A549 treated with ZK216348 at 1 μM for 4 hours (cell line): ENCODE measurements around the gene PLCD4. TPM values are rescaled to one million over a fixed set of nuclear protein-coding genes. Genes with fewer than 3 reads are reported as not detected.

Experiments
- total RNA-seq: library from RNA; stranded (reverse); fragments of 200-300 nt; extraction: Qiagen RNA extraction; gene quantifications from 5 replicates; pipeline ENCODE4 v1.2.3, GENCODE V29; 2022; ENCODE audit warnings: low read depth

PLCD4 gene
- 0.24 to 0.90 TPM (median 0.46 TPM) in 5 replicates for total RNA-seq

DNA sequence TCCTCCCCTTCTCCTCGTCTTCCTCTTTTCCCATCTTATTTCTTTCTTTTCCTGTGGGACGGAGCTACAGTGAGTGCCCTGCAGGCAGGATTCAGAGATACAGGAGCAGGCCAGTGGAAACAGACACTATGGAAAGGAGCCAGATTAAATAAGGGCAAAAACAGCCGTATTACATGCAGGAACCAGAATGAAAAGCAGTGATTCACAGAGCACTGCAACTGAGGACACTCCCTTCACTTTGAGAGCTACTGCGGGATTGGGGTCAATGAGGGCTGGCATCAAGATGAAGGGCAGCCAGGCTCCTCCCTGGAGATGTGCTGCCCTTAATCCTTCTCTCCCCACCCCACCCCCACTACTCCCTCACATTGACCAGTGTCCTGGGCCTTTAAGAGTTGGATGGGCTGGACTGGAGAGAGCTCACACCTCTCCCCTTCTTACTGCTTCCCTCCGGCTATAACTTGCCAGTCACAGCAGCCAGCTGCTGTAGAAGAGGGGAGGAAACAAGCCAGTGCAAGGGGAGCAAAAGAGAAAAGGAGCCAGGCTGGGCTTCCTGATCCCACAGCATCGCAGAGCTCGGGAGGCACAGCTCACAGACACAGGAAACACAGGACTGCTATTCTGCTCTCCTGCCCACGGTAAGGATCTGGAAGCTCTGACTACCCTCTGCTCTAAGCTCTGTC is at the start of gene PLCD4:
Gene PLCD4 (plus strand): TSS at position 464 of the 680 bp plus-strand sequence. CDS start 7,841 bp downstream, outside the sequence.

DNA sequence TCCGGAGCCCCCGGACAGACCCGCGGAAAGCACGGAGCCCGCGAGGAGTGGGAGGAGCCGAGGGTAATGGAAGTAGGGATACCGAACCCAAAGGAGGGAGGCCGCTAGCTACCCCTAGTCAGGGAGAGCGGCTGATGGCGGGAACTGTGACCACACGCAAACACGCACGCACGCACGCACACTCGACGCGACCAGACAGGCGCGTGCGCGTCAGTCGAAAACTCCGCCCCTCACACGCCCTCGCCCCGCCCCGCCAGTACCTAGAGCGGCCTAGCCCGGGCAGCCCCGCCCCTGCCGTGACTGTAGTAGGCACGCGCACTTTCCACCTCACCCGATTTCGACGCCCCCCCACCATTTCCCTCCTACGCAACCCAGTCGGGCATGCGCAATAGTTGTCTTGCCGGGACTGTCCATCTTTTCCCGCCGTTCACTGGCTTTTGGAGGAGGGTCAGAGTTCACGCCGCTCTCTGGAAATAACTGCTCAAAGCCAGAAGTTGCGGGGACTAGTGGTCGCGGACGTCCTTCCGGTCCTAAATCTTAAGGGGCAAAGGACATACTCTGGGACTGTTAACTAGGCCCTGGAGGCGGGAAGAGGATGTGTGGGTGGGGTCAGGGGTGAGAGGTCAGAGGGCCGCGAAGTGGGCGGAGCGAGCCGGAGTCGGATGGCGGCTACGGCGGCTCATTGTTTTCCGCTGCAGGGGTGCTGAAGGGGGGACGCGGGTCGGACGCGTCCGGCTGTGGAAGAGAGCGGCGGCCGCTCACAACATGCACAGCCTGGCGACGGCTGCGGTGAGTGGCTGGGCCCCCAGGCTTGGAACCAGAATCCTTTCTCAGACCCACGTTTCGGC is 39.3 kb upstream of the PLCD4 start, which contains the start of the genes CNOT9 and USP37:
Gene CNOT9 (plus strand): TSS at position 650 of the 848 bp plus-strand sequence. CDS start 116 bp downstream, at position 766.
Gene USP37 (minus strand): TSS at position 162 of the 848 bp plus-strand sequence. CDS start 9,698 bp downstream, outside the sequence.

DNA sequence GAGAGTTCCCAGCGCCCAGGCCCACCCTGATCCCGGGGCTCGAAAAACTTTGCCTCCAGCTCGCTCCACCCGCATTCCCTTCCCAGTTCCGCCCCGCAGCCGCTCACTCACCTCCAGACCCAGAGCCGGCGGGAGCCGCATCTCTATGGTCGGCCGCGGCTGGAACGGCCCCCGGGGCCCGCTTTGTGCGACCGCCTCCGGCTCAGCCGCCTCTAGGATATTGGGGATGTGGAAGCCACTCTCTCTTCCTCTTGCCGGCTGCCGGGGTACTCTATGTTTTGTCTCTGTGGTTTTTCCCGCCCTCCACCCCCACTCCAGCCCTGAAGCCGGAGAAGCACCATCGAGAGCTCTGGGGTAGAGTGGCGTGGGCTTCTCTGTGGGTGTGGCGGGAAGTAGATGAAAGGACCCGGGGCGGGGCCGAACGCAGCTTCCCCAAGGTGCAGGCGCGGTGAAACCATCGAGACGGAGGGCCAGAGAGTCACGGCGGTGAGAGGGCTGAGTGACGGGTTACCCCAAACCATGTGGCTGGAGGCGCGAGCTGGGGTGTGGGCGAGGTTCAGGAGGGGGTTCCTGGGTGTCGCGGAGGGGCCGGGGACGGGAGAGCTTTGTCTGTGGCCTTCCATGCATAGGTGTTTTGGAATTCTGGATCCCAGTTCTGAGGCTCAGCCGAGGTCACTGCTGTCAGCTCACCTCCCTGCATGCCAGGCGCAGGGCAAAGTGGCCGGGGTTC is 51.7 kb downstream of the PLCD4 start, which contains the start of the genes BCS1L and ZNF142:
Gene BCS1L (plus strand): TSS at position 426 of the 730 bp plus-strand sequence. CDS start 1,305 bp downstream, outside the sequence.
Gene ZNF142 (minus strand): TSS at position 366 of the 730 bp plus-strand sequence. CDS start 3,194 bp downstream, outside the sequence.

DNA sequence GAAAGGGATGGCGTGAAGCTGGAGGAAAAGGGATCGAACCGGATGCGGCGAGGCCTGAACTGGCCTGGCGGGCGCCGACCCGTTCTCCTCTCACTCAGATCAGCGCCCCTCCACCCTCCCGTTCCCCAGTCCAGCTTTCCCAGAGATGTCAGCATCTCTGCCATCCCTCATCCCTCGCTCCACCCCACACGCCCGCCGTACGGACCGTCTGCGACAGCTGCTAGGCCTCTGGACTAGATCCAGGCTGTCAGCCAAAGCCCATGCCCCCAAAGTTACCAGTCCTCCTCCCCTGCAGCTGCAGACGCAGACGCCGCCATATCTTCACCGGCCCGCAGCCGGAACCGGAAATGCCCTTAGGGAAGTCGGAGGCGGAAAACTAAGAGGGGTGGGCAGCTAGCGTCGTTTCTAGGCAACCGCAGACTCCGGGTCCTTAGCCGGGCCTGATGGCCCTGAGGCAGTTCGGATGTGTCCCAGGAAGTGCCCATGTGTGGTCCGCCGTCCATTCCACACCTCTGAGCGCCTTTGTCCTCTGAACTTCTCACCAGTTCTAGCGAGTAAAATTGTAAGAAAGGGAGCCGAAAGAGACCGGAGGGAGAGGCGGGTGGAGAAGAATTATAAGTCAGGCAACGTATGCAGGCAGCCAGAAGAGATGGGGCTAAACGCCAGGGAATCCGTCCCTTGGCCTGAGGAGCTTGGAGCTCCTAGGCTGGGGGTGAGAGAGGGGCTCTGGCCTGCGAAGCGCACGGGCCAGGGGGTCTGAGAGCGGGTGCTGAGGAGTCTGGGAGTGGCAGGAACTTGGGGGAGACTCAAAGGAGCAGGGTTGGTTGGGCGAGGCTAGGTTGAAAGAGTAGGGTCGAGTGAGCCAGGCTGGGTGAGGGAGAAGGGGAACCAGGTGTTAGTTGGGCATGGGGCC is 64.2 kb downstream of the PLCD4 start, which contains the start of the genes RNF25 and STK36:
Gene RNF25 (minus strand): TSS at position 349 of the 913 bp plus-strand sequence. CDS start 32 bp downstream, at position 317.
Gene STK36 (plus strand): TSS at position 433 of the 913 bp plus-strand sequence. CDS start 744 bp downstream, outside the sequence.

Other genes starting within 250 kb of the PLCD4 start
- gene SLC11A1, start 225.6 kb upstream of the PLCD4 start, total RNA-seq = 0.16 to 0.66 TPM (median 0.16 TPM) in 5 replicates
- 46.8 to 78.9 TPM (median 75.9 TPM) in 5 replicates for gene CTDSP1, start 208.0 kb upstream of the PLCD4 start, total RNA-seq
- gene VIL1, start 188.8 kb upstream of the PLCD4 start, total RNA-seq = 0.24 to 0.67 TPM (median 0.35 TPM) in 4 of 5 replicates, not detected in the other
- 3.3 to 5.6 TPM (median 4.8 TPM) in 5 replicates for gene USP37, start 39.5 kb upstream of the PLCD4 start, total RNA-seq
- gene CNOT9, start 39.1 kb upstream of the PLCD4 start, total RNA-seq = 40.6 to 45.6 TPM (median 43.6 TPM) in 5 replicates
- 10.6 to 21.6 TPM (median 17.0 TPM) in 5 replicates for gene ZNF142, start 51.7 kb downstream of the PLCD4 start, total RNA-seq
- 32.8 to 52.6 TPM (median 44.7 TPM) in 5 replicates for gene BCS1L, start 51.8 kb downstream of the PLCD4 start, total RNA-seq
- gene RNF25, start 64.1 kb downstream of the PLCD4 start, total RNA-seq = 44.9 to 53.4 TPM (median 48.5 TPM) in 5 replicates
- 7.2 to 17.3 TPM (median 13.8 TPM) in 5 replicates for gene STK36, start 64.2 kb downstream of the PLCD4 start, total RNA-seq
- 26.7 to 30.8 TPM (median 27.5 TPM) in 5 replicates for gene TTLL4, start 102.9 kb downstream of the PLCD4 start, total RNA-seq
- gene CYP27A1, start 174.2 kb downstream of the PLCD4 start, total RNA-seq = 0.17 to 0.20 TPM (median 0.17 TPM) in 3 of 5 replicates, not detected in the others
- not detected in 5 replicates for gene PRKAG3, start 223.9 kb downstream of the PLCD4 start, total RNA-seq